Neural cell (in vitro differentiated cells): ENCODE data around the gene MED13L. TPM values are rescaled to one million over a fixed set of nuclear protein-coding genes. Genes with fewer than 3 reads are reported as not detected.

Source experiments
- H2AFZ ChIP-seq: fragments of 200-600, 300-800 bp; sonication (generic), shearing (Covaris generic); 2 replicates; pipeline ENCODE4 v1.6.0; 2014; ENCODE audit warnings: low read depth, mild to moderate bottlenecking, antibody characterized with exemption, low read length, moderate library complexity
- H3F3A ChIP-seq: fragments of 200-600 bp; shearing (Covaris generic); 2 replicates; pipeline ENCODE4 v1.6.1; 2016; ENCODE audit warnings: mild to moderate bottlenecking, moderate library complexity, mixed read lengths, antibody characterized with exemption, low read length; ENCODE audit not compliant: insufficient read depth, poor library complexity, severe bottlenecking
- H3K27ac ChIP-seq: fragments of 200-600, 300-800 bp; sonication (generic), shearing (Covaris generic); 2 replicates; pipeline ENCODE4 v1.5.1; 2014; ENCODE audit warnings: mild to moderate bottlenecking, low read length, moderate library complexity
- H3K27me3 ChIP-seq: fragments of 300-800, 200-600 bp; sonication (generic), shearing (Covaris generic); 2 replicates; pipeline ENCODE4 v1.6.0; 2014; ENCODE audit warnings: mild to moderate bottlenecking, low read depth, low read length, moderate library complexity; ENCODE audit not compliant: insufficient read depth
- H3K36me3 ChIP-seq: fragments of 300-800, 200-600 bp; sonication (generic), shearing (Covaris generic); 2 replicates; pipeline ENCODE4 v1.5.1; 2014; ENCODE audit warnings: mild to moderate bottlenecking, antibody characterized with exemption, low read length, moderate library complexity; ENCODE audit not compliant: insufficient read depth
- H3K4me2 ChIP-seq: fragments of 300-800, 200-600 bp; sonication (generic), shearing (Covaris generic); 2 replicates; pipeline ENCODE4 v1.6.0; 2014; ENCODE audit warnings: mild to moderate bottlenecking, low read length
- H3K4me3 ChIP-seq: fragments of 300-800, 200-600 bp; sonication (generic), shearing (Covaris generic); 2 replicates; pipeline ENCODE4 v1.5.1; 2014; ENCODE audit warnings: mild to moderate bottlenecking, low read length, moderate library complexity
- H3K79me2 ChIP-seq: fragments of 200-600 bp; shearing (Covaris generic); replicated peaks from 2 replicates; pipeline ENCODE4 v1.6.0; 2014; ENCODE audit warnings: mild to moderate bottlenecking, low read length, moderate library complexity; ENCODE audit not compliant: insufficient read depth
- H3K9ac ChIP-seq: fragments of 300-800, 200-600 bp; sonication (generic), shearing (Covaris generic); 2 replicates; pipeline ENCODE4 v1.6.1; 2016; ENCODE audit warnings: mild to moderate bottlenecking, low read length, mixed read lengths
- H3K9me2 ChIP-seq: fragments of 200-600 bp; shearing (Covaris generic); 2 replicates; pipeline ENCODE4 v1.6.1; 2016; ENCODE audit warnings: mild to moderate bottlenecking, low read length, mixed read lengths; ENCODE audit not compliant: insufficient read depth
- H3K9me3 ChIP-seq: fragments of 200-600, 300-800 bp; sonication (generic), shearing (Covaris generic); 2 replicates; pipeline ENCODE4 v1.6.1; 2016; ENCODE audit warnings: mild to moderate bottlenecking, mixed run types, low read length, moderate library complexity, mixed read lengths
- H4K20me1 ChIP-seq: fragments of 200-600 bp; shearing (Covaris generic); 2 replicates; pipeline ENCODE4 v1.6.1; 2016; ENCODE audit warnings: mild to moderate bottlenecking, mixed run types; ENCODE audit not compliant: insufficient read depth
- EP300 ChIP-seq: fragments of 450-650 bp; conservative IDR thresholded peaks from 2 replicates; pipeline ENCODE4 v1.6.1; 2014; ENCODE audit warnings: antibody characterized with exemption, mild to moderate bottlenecking, moderate library complexity; ENCODE audit not compliant: poor library complexity, severe bottlenecking
- EZH2 ChIP-seq: fragments of 200-600, 300-800 bp; shearing (Covaris generic), sonication (generic); IDR thresholded peaks from 2 replicates; pipeline ENCODE4 v1.6.1; 2014; ENCODE audit warnings: antibody characterized with exemption, low read length, borderline replicate concordance, mild to moderate bottlenecking; ENCODE audit not compliant: insufficient read depth, poor library complexity, severe bottlenecking
- MXI1 ChIP-seq: fragments of 450-650 bp; conservative IDR thresholded peaks from 2 replicates; pipeline ENCODE4 v1.6.1; 2014; ENCODE audit warnings: antibody characterized with exemption, mild to moderate bottlenecking; ENCODE audit not compliant: poor library complexity, severe bottlenecking
- POLR2AphosphoS5 ChIP-seq: IDR thresholded peaks from 2 replicates; pipeline ENCODE4 v1.6.1; 2012
- RAD21 ChIP-seq: fragments of 450-650 bp; conservative IDR thresholded peaks from 2 replicates; pipeline ENCODE4 v1.6.1; 2014; ENCODE audit warnings: antibody characterized with exemption, mild to moderate bottlenecking, moderate library complexity
- SMC3 ChIP-seq: fragments of 450-650 bp; conservative IDR thresholded peaks from 2 replicates; pipeline ENCODE4 v1.6.1; 2014; ENCODE audit warnings: antibody characterized with exemption, mild to moderate bottlenecking, moderate library complexity; ENCODE audit not compliant: poor library complexity
- TAF1 ChIP-seq: IDR thresholded peaks from 2 replicates; pipeline ENCODE4 v1.6.1; 2012; ENCODE audit warnings: low read depth
- polyA plus RNA-seq: library from polyadenylated mRNA; depleted of rRNA; stranded (reverse); fragments of >200 nt; gene quantifications from 2 replicates; pipeline ENCODE4 v1.2.3, GENCODE V29; 2014
- TF ChIP-seq, protein P1 (sequence below): fragments of 450-650 bp; IDR thresholded peaks from 2 replicates; pipeline ENCODE4 v1.5.1; 2014; ENCODE audit warnings: antibody characterized with exemption, mild to moderate bottlenecking, moderate library complexity; ENCODE audit not compliant: poor library complexity, severe bottlenecking
- TF ChIP-seq, protein P2 (sequence below): IDR thresholded peaks from 2 replicates; pipeline ENCODE4 v1.6.1; 2012; ENCODE audit warnings: borderline replicate concordance

MED13L gene
- polyA plus RNA-seq, 1 donor from 2014 or later = 38.9 TPM

GRCh38 chr12:116297224-116297834 lies 19.8 kb upstream of the MED13L start:
- H4K20me1 ChIP-seq = no peaks in the 10 kb centered on the region
- no peaks in the 10 kb centered on the region for H3K36me3 ChIP-seq
- no peaks in the 10 kb centered on the region for H3K9me3 ChIP-seq
- no peaks in the 10 kb centered on the region for H3K27me3 ChIP-seq
- no peak overlapping the region for H3K27ac ChIP-seq
- H3K9ac ChIP-seq = no peak overlapping the region
- H3K9me2 ChIP-seq = no peaks in the 10 kb centered on the region
- TF ChIP-seq TAF1 (no peak), SMC3 (no peak), POLR2AphosphoS5 (no peak), RAD21 (no peak), EP300 (no peak), EZH2 (no peak), MXI1 (no peak)
- TF ChIP-seq, protein P1, sequence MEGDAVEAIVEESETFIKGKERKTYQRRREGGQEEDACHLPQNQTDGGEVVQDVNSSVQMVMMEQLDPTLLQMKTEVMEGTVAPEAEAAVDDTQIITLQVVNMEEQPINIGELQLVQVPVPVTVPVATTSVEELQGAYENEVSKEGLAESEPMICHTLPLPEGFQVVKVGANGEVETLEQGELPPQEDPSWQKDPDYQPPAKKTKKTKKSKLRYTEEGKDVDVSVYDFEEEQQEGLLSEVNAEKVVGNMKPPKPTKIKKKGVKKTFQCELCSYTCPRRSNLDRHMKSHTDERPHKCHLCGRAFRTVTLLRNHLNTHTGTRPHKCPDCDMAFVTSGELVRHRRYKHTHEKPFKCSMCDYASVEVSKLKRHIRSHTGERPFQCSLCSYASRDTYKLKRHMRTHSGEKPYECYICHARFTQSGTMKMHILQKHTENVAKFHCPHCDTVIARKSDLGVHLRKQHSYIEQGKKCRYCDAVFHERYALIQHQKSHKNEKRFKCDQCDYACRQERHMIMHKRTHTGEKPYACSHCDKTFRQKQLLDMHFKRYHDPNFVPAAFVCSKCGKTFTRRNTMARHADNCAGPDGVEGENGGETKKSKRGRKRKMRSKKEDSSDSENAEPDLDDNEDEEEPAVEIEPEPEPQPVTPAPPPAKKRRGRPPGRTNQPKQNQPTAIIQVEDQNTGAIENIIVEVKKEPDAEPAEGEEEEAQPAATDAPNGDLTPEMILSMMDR = no peak
- TF ChIP-seq, protein P2, sequence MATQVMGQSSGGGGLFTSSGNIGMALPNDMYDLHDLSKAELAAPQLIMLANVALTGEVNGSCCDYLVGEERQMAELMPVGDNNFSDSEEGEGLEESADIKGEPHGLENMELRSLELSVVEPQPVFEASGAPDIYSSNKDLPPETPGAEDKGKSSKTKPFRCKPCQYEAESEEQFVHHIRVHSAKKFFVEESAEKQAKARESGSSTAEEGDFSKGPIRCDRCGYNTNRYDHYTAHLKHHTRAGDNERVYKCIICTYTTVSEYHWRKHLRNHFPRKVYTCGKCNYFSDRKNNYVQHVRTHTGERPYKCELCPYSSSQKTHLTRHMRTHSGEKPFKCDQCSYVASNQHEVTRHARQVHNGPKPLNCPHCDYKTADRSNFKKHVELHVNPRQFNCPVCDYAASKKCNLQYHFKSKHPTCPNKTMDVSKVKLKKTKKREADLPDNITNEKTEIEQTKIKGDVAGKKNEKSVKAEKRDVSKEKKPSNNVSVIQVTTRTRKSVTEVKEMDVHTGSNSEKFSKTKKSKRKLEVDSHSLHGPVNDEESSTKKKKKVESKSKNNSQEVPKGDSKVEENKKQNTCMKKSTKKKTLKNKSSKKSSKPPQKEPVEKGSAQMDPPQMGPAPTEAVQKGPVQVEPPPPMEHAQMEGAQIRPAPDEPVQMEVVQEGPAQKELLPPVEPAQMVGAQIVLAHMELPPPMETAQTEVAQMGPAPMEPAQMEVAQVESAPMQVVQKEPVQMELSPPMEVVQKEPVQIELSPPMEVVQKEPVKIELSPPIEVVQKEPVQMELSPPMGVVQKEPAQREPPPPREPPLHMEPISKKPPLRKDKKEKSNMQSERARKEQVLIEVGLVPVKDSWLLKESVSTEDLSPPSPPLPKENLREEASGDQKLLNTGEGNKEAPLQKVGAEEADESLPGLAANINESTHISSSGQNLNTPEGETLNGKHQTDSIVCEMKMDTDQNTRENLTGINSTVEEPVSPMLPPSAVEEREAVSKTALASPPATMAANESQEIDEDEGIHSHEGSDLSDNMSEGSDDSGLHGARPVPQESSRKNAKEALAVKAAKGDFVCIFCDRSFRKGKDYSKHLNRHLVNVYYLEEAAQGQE = no peak
- H3F3A ChIP-seq = no peaks in the 10 kb centered on the region
- no peak overlapping the region for H2AFZ ChIP-seq
- no peak overlapping the region for H3K4me3 ChIP-seq
- no peaks in the 10 kb centered on the region for H3K79me2 ChIP-seq
- no peak overlapping the region for H3K4me2 ChIP-seq

- no peaks in the 10 kb centered on the region for H3K9me2 ChIP-seq
- no peak overlapping the region for H2AFZ ChIP-seq
- no peak overlapping the region for H3K9ac ChIP-seq
- no peak overlapping the region for H3K27ac ChIP-seq
- no peaks in the 10 kb centered on the region for H3K27me3 ChIP-seq
- no peak overlapping the region for H3K4me3 ChIP-seq
- H3K36me3 ChIP-seq = no peaks in the 10 kb centered on the region
- no peaks in the 10 kb centered on the region for H3K79me2 ChIP-seq
- no peak overlapping the region for H3K4me2 ChIP-seq
- no peaks in the 10 kb centered on the region for H3K9me3 ChIP-seq
- no peaks in the 10 kb centered on the region for H3F3A ChIP-seq
- H4K20me1 ChIP-seq = no peaks in the 10 kb centered on the region
- no peak for TF ChIP-seq SMC3
- no peak for TF ChIP-seq TAF1
- no peak for TF ChIP-seq MXI1
- TF ChIP-seq EZH2 = no peak
- TF ChIP-seq POLR2AphosphoS5 = no peak
- TF ChIP-seq RAD21 = no peak
- TF ChIP-seq, protein P2 = no peak
- TF ChIP-seq, protein P1 = no peak
- TF ChIP-seq EP300 = no peak
These were observed 18.1 kb upstream of the MED13L start for GRCh38 chr12:116295327-116296263.
